Testis (tissue), 3 donors: ENCODE results near the gene TIMM13. TPM values are rescaled to one million over a fixed set of nuclear protein-coding genes. Genes with fewer than 3 reads are reported as not detected.

Source experiments
- DNase-seq: peaks from one replicate; pipeline ENCODE4 v3.0.0-alpha.2; 2019
- H3K27ac ChIP-seq, 2 donors: fragments of 200-600 bp; sonication (generic); one replicate each; pipeline ENCODE4 v1.5.1; 2019
- H3K27me3 ChIP-seq: fragments of 200-600 bp; sonication (generic); one replicate; pipeline ENCODE4 v1.5.1; 2019
- H3K36me3 ChIP-seq: fragments of 200-600 bp; sonication (generic); one replicate; pipeline ENCODE4 v1.5.1; 2017; ENCODE audit warnings: low read depth; ENCODE audit errors: missing control alignments
- H3K4me1 ChIP-seq: fragments of 200-600 bp; sonication (generic); one replicate; pipeline ENCODE4 v1.5.1; 2019
- H3K4me3 ChIP-seq, 2 donors: fragments of 200-600 bp; sonication (generic); one replicate each; pipeline ENCODE4 v1.5.1; 2017 to 2019
- H3K9me3 ChIP-seq: fragments of 200-600 bp; sonication (generic); one replicate; pipeline ENCODE4 v1.5.1; 2017
- POLR2A ChIP-seq: fragments of 450-650 bp; IDR thresholded peaks from one replicate; pipeline ENCODE4 v1.6.1; 2017; ENCODE audit warnings: antibody characterized with exemption, mild to moderate bottlenecking, moderate library complexity
- WGBS, 2 donors: methylation state at CpG; one replicate each; pipeline ENCODE4 v1.1.5; 2018; 5-methylcytosine and 5-hydroxymethylcytosine counted together
- intact Hi-C: fragments of 100-400 bp; cut with DNase I; formaldehyde crosslinking; loops from one replicate; pipeline ENCODE4 v1.15.1; 2023; ENCODE audit warnings: low total_unique reads
- polyA plus RNA-seq: library from polyadenylated mRNA; stranded (reverse); fragments of 350-450 nt; fragmentation: Illumina TruSeq; extraction: RNeasy Lipid Tissue Mini Kit (QIAGEN cat#74804); gene quantifications from one replicate; pipeline ENCODE4 v1.2.3, GENCODE V29; 2014; ENCODE audit warnings: low read depth, low replicate concordance; ENCODE audit not compliant: insufficient read depth
- total RNA-seq, 2 donors: library from RNA; depleted of rRNA; stranded (reverse); fragments of >200 nt; gene quantifications; one replicate each; pipeline ENCODE4 v1.2.3, GENCODE V29; 2016
- TF ChIP-seq, protein P1 (sequence below), 3 experiments: fragments of 450-650 bp in 2 of 3; fragments of 200-600 bp in 1 of 3; sonication (generic) in 1 of 3; IDR thresholded peaks; one replicate each; pipeline ENCODE4 v1.5.1; 2016 to 2019; ENCODE audit warnings: antibody characterized with exemption in 3 of 3, mild to moderate bottlenecking in 2 of 3, moderate library complexity in 1 of 3

Gene TIMM13
- total and polyA plus RNA-seq, 3 donors from 2014 or later: 57.5 to 66.6 (median 60.6) TPM

DNA sequence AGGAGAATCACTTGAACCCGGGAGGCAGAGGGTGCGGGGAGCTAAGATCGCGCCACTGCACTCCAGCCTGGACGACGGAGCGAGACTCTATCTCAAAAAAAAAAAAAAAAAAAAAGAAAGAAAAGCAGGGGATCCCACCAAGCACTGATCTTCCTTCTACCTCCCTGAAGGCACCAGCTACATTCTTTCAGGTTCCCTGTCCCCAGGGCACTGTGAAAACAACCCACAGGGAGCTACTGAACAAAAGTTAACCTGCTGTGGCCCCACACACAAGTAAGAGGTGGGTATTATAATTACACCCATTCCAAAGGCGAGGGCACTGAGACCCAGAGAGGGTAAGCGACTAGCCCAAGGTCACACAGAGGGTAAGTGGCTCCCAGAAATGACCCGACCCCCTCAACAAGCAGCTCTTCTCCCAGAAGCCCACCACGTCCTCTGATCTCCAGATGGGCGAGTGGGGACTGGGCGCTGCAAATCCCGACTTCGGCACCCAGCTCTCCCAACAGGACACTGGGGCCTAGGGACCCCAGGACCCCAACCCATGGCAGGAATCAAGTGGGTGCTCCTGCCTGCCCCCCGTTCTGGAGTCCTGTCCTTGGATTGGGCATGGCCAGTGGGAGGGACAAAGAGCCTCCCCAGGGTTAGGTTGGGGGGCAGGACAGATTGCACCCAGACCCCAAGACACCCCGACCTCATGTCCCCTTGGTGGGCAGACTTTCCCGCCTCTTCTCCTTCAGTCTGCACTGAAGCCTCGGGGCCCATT is 27.0 kb upstream of the TIMM13 start:
- intact Hi-C loops: no loop called here
- H3K4me3 ChIP-seq: no peak overlapping the region
- H3K9me3 ChIP-seq: no peaks in the 10 kb centered on the region
- H3K27ac ChIP-seq: no peak overlapping the region
- H3K4me1 ChIP-seq: peaks cover 8% of the 10 kb centered on the region
- TF ChIP-seq POLR2A: no peak
- TF ChIP-seq, protein P1, sequence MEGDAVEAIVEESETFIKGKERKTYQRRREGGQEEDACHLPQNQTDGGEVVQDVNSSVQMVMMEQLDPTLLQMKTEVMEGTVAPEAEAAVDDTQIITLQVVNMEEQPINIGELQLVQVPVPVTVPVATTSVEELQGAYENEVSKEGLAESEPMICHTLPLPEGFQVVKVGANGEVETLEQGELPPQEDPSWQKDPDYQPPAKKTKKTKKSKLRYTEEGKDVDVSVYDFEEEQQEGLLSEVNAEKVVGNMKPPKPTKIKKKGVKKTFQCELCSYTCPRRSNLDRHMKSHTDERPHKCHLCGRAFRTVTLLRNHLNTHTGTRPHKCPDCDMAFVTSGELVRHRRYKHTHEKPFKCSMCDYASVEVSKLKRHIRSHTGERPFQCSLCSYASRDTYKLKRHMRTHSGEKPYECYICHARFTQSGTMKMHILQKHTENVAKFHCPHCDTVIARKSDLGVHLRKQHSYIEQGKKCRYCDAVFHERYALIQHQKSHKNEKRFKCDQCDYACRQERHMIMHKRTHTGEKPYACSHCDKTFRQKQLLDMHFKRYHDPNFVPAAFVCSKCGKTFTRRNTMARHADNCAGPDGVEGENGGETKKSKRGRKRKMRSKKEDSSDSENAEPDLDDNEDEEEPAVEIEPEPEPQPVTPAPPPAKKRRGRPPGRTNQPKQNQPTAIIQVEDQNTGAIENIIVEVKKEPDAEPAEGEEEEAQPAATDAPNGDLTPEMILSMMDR (IDR thresholded peaks at IDR 0.05): no peak
- no peaks in the 10 kb centered on the region for H3K27me3 ChIP-seq
- no peak for DNase-seq
- no peaks in the 10 kb centered on the region for H3K36me3 ChIP-seq
- WGBS, 2 donors: 88 to 93% methylated on average over 17 to 19 of the region's 19 CpGs

DNA sequence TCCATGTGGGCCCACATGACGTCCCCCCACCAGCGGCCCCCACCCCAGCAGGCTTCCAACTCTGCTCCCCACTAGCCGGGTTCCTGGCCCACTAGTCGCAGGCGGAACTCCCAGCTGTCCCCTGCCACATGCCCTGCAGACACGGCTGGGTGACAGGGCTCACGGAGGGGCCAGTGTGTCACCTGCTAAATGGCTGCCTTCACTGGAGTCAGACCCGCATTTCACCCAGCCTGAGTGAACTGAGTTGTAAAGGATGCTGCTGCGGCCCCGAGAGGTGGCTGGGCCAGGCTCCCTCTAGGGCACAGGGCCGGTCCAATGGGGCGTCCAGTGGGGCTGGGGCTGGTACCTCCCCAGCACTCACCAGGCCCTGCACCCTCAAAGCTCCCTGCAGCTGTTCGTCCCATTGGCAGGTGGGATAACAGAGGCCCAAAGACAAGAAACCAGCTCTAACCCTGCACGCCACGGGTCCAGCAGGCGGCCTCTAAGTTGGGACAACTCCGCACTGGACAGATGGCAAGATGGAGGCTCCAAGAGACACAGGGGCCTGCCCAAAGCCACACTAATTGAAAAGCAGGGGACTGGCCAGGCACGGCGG is 26.1 kb upstream of the TIMM13 start:
- TF ChIP-seq, protein P1 (IDR thresholded peaks at IDR 0.05): no peak
- TF ChIP-seq POLR2A: no peak
- Histone ChIP-seq H3K36me3 (no peaks in the 10 kb centered on the region), H3K27ac (no peak overlapping the region), H3K4me1 (peaks cover 8% of the 10 kb centered on the region), H3K9me3 (no peaks in the 10 kb centered on the region), H3K4me3 (no peak overlapping the region), H3K27me3 (no peaks in the 10 kb centered on the region)
- no peak for DNase-seq
- WGBS, 2 donors: 94% methylated on average over 13 to 19 of the region's 19 CpGs
- intact Hi-C loops: no loop called here

DNA sequence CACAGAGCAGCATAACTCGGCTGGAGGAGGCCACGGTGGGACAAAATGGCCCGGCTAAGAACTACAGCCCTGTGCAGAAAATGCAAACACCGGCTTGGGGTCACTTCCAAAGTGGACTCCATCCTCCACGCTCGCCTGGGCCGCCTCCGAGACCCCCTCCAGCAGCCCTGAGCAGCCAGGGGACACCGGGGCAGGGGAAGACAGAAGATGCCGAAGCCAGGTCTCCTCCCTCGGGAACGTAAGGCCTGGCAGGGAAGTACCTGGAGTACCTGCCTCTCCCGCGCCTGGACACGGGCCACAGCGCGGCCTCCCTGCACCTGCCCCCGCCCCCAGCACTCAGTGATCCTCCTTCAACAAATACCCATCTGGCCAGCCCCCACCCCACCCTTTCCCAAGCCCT is 24.4 kb upstream of the TIMM13 start:
- H3K27ac ChIP-seq: no peak overlapping the region
- intact Hi-C loops: no loop called here
- H3K4me3 ChIP-seq: no peak overlapping the region
- no peaks in the 10 kb centered on the region for H3K9me3 ChIP-seq
- peaks cover 8% of the 10 kb centered on the region for H3K4me1 ChIP-seq
- TF ChIP-seq POLR2A: no peak
- H3K27me3 ChIP-seq: no peaks in the 10 kb centered on the region
- no peak for DNase-seq
- no peaks in the 10 kb centered on the region for H3K36me3 ChIP-seq
- WGBS, 2 donors: 90 to 94% methylated on average over 9 to 18 of the region's 18 CpGs

GRCh38 chr19:2451138-2451537 is 23.8 kb upstream of the TIMM13 start:
- H3K4me3 ChIP-seq: no peak overlapping the region
- no peaks in the 10 kb centered on the region for H3K9me3 ChIP-seq
- peaks cover 8% of the 10 kb centered on the region for H3K4me1 ChIP-seq
- no peak for TF ChIP-seq POLR2A
- TF ChIP-seq, protein P1 (IDR thresholded peaks at IDR 0.05): no peak
- no peaks in the 10 kb centered on the region for H3K36me3 ChIP-seq
- no peak overlapping the region for H3K27ac ChIP-seq
- H3K27me3 ChIP-seq: no peaks in the 10 kb centered on the region
- intact Hi-C loops: no loop called here
- WGBS, 2 donors: 94 to 95% methylated on average over 7 of the region's 7 CpGs
- DNase-seq: no peak

GRCh38 chr19:2449019-2449418 is 21.6 kb upstream of the TIMM13 start:
- Histone ChIP-seq H3K4me1 (no peaks in the 10 kb centered on the region), H3K27ac (no peak overlapping the region), H3K9me3 (no peaks in the 10 kb centered on the region), H3K4me3 (no peak overlapping the region), H3K27me3 (no peaks in the 10 kb centered on the region), H3K36me3 (no peaks in the 10 kb centered on the region)
- WGBS, 2 donors: 92 to 96% methylated on average over 11 of the region's 11 CpGs
- intact Hi-C loops: no loop called here
- TF ChIP-seq, protein P1 (IDR thresholded peaks at IDR 0.05): no peak
- DNase-seq: no peak
